ENCODE measurements around the gene DZIP1L. TPM values are rescaled to one million over a fixed set of nuclear protein-coding genes. Genes with fewer than 3 reads are reported as not detected.
A peak's percentile ranks its signal among the peaks of the same experiment; 100 is the strongest.

DZIP1L gene
- total RNA-seq, 1 donor from 2014 or later = 81.9 TPM

DNA sequence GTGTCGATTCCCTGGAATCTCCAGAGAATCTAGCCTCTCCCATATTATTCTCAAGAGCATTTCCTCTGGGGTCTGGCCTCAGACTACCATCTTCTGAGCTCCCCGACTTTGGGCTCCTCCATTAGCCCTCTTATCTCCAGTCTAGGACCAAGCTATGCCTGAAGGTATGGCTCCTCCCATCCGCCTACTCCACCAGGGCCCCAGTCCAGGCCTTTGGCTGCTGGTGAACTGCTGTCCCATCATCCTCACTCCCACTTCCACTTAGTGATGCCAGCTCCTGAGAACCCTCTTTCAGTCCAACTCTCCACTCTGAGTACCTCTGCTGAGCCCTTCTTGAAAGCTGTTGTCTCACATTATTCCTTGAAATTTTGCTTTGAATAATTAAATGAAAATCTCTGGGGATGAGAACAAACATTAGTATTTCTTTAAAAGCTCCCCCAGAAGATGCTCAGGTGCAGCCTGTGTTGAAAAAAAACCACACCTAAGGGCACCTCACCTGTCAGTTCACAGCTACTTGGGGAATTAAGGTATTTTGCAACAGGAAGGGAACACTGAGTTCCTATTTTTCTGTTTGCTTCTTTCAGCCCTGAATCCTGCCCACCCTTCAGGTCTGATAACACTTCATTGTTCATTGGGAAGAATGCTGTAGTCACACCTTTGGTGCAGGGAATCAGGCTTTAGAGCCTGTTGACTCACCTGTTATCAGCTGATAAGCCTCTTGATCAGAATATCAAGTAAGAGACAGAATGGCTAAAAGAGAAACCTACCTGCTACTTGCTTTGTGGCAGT lies 95.9 kb downstream of the DZIP1L start:
- DNase-seq (ENCODE audit: low spot score, unreplicated experiment) = no peak
- Mint-ChIP-seq H3K4me1 (ENCODE audit: low read depth) (peaks cover 22% of the 10 kb centered on the region), H3K9me3 (ENCODE audit: low read depth) (peaks cover 3% of the 10 kb centered on the region), H3K4me3 (ENCODE audit: low read depth) (no peak overlapping the region), H3K27me3 (no peaks in the 10 kb centered on the region), H3K27ac (peak overlapping the region; percentile 15), H3K36me3 (ENCODE audit: insufficient read depth) (peaks cover 21% of the 10 kb centered on the region)
- no peak for TF ChIP-seq CTCF (IDR thresholded peaks at IDR 0.05; ENCODE audit: unreplicated experiment)

DNA sequence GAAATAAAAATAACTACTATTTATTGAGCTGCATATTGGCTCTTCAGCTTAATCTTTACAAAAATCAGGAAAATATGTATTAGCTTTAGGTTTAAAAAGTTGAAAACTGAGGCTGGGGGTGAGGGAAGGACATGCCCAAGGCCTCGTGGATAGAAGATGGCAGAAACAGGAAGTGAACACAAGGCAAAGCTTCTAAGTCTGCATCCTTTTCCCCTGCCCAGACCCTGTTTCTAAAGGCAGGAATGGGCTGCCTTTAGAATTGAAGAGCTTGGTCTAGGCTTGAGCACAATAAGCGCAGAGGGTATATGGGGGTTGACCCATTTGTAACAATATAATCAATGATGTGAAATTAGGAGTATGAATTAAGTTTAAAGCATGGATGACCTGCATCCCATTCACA lies 99.3 kb downstream of the DZIP1L start:
- H3K27me3 Mint-ChIP-seq = peaks cover 8% of the 10 kb centered on the region
- DNase-seq (ENCODE audit: low spot score, unreplicated experiment) = no peak
- no peak overlapping the region for H3K27ac Mint-ChIP-seq
- H3K4me3 Mint-ChIP-seq (ENCODE audit: low read depth) = no peak overlapping the region
- peaks cover 32% of the 10 kb centered on the region for H3K36me3 Mint-ChIP-seq (ENCODE audit: insufficient read depth)
- TF ChIP-seq CTCF (IDR thresholded peaks at IDR 0.05; ENCODE audit: unreplicated experiment) = no peak
- peaks cover 33% of the 10 kb centered on the region for H3K4me1 Mint-ChIP-seq (ENCODE audit: low read depth)
- peaks cover 3% of the 10 kb centered on the region for H3K9me3 Mint-ChIP-seq (ENCODE audit: low read depth)

DNA sequence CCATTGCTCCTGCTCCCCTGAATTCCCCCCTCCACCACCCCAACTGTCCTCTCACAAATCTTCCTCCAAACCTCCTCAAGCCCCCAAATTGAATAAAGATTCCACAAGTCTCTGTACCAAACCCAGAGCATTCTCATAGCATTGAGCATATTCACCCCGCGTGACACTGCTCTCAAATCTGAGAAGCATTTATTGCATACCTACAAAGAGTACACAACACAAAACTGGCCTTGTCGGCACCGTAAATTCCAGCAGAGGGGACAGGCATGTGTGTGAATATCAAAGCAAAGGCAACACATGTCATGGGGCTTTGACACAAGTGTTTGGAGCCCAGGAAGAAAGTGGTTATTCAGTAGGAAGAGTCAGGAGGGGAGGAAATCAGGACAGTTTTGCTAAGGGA lies 102.9 kb downstream of the DZIP1L start:
- H3K4me1 Mint-ChIP-seq (ENCODE audit: low read depth) = peaks cover 24% of the 10 kb centered on the region
- peaks cover 10% of the 10 kb centered on the region for H3K27me3 Mint-ChIP-seq

More for the DNA sequence above, 102.9 kb downstream of the DZIP1L start:
- Mint-ChIP-seq H3K4me3 (ENCODE audit: low read depth) (no peak overlapping the region), H3K9me3 (ENCODE audit: low read depth) (no peaks in the 10 kb centered on the region), H3K27ac (no peak overlapping the region), H3K36me3 (ENCODE audit: insufficient read depth) (peaks cover 26% of the 10 kb centered on the region)
- no peak for DNase-seq (ENCODE audit: low spot score, unreplicated experiment)
- TF ChIP-seq CTCF (IDR thresholded peaks at IDR 0.05; ENCODE audit: unreplicated experiment) = no peak

Other genes with a start within 250 kb of the DZIP1L start
- 19.5 and 22.2 TPM in 2 replicates for gene CLDN18, start 105.4 kb downstream of the DZIP1L start, total RNA-seq
- gene A4GNT, start 16.8 kb upstream of the DZIP1L start, total RNA-seq = 3.1 and 3.4 TPM in 2 replicates
- 31.8 and 34.2 TPM in 2 replicates for gene DBR1, start 59.3 kb upstream of the DZIP1L start, total RNA-seq
- gene ARMC8, start 71.7 kb upstream of the DZIP1L start, total RNA-seq = 57.4 and 71.3 TPM in 2 replicates
- 2.3 and 2.4 TPM in 2 replicates for gene NME9, start 214.2 kb upstream of the DZIP1L start, total RNA-seq
- gene MRAS, start 233.0 kb upstream of the DZIP1L start, total RNA-seq = 25.1 and 27.7 TPM in 2 replicates

All from progenitor cell of endocrine pancreas (in vitro differentiated cells).